ENCODE measurements around the gene ADAMTS6.

The ADAMTS6 gene

GRCh38 chr5:65262096-65262495 is 219.6 kb downstream of the ADAMTS6 start:
- Histone ChIP-seq H3K4me3 (ENCODE audit: insufficient read depth in 1 of 2, low read depth in 1 of 2, low read length in 2 of 2) (no peak overlapping the region), H3K23ac (ENCODE audit: low read length in 2 of 2) (no peak overlapping the region), H2BK5ac (ENCODE audit: low read depth, low read length, poor library complexity, severe bottlenecking) (no peak overlapping the region), H4K8ac (ENCODE audit: low read length) (no peak overlapping the region), H2BK15ac (ENCODE audit: low read depth, poor library complexity, severe bottlenecking) (no peak overlapping the region), H3K27me3 (ENCODE audit: control insufficient read depth in 1 of 2, insufficient read depth in 1 of 2, low read length in 2 of 2) (no peaks in the 10 kb centered on the region), H3K18ac (ENCODE audit: low read depth in 1 of 2, low read length in 2 of 2) (no peak overlapping the region), H2BK120ac (ENCODE audit: low read depth, low read length) (no peak overlapping the region), H3K36me3 (ENCODE audit: control insufficient read depth in 1 of 2, insufficient read depth in 2 of 2, low read depth in 1 of 2, low read length in 2 of 2) (peaks cover 3 to 37% of the 10 kb centered on the region in 2 experiments), H3K14ac (ENCODE audit: low read length in 2 of 2) (no peak overlapping the region), H3K4ac (ENCODE audit: low read depth in 1 of 2, low read length in 2 of 2) (no peak overlapping the region), H2BK12ac (ENCODE audit: low read length in 2 of 2) (no peak overlapping the region), H3K4me1 (ENCODE audit: control insufficient read depth, insufficient read depth, low read depth, low read length) (peaks cover 4% of the 10 kb centered on the region), H4K91ac (ENCODE audit: low read length) (no peak overlapping the region), H3K27ac (ENCODE audit: low read length, poor library complexity, severe bottlenecking) (no peak overlapping the region), H3K4me2 (ENCODE audit: low read length, poor library complexity, severe bottlenecking) (no peak overlapping the region), H3K79me1 (replicated peaks; ENCODE audit: low read length, poor library complexity, severe bottlenecking) (no peaks in the 10 kb centered on the region), H2AFZ (ENCODE audit: low read depth, low read length) (no peak overlapping the region), H2AK5ac (ENCODE audit: low read length, severe bottlenecking) (no peak overlapping the region), H3K9me3 (ENCODE audit: control insufficient read depth, low read length) (no peaks in the 10 kb centered on the region), H3K9ac (ENCODE audit: low read length) (peak overlapping the region; percentile 61)
- WGBS, result 92% methylated on average over 3 of the region's 3 CpGs
- no peak for DNase-seq

DNA sequence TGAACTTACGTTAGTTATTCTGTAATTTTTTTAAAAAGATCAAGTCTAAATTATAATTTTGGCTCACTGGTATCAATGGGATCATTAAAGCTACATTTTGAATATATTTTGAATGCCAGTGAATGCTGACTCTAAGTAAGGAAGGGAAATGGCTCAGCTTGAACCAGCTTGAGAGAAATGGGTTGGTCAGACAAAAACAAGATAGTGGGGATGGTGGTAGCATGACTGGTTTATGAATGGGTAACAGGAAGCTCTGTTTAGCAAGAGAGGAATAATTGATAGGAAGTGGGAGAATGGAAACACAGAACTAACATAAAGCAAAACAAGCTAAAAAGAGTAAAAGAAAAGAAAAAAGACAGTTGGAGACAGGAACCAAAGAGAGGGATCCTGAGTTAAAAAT is 220.2 kb downstream of the ADAMTS6 start:
- no peak overlapping the region for H2AFZ ChIP-seq (ENCODE audit: low read depth, low read length)
- H3K4me1 ChIP-seq (ENCODE audit: control insufficient read depth, insufficient read depth, low read depth, low read length), result peaks cover 4% of the 10 kb centered on the region
- peaks cover 3 to 40% of the 10 kb centered on the region in 2 experiments for H3K36me3 ChIP-seq (ENCODE audit: control insufficient read depth in 1 of 2, insufficient read depth in 2 of 2, low read depth in 1 of 2, low read length in 2 of 2)
- H3K9me3 ChIP-seq (ENCODE audit: control insufficient read depth, low read length), result no peaks in the 10 kb centered on the region
- no peak overlapping the region for H3K23ac ChIP-seq (ENCODE audit: low read length in 2 of 2)
- no peak overlapping the region for H2BK120ac ChIP-seq (ENCODE audit: low read depth, low read length)
- no peak overlapping the region for H3K4me3 ChIP-seq (ENCODE audit: insufficient read depth in 1 of 2, low read depth in 1 of 2, low read length in 2 of 2)
- H2AK5ac ChIP-seq (ENCODE audit: low read length, severe bottlenecking), result no peak overlapping the region
- H3K27me3 ChIP-seq (ENCODE audit: control insufficient read depth in 1 of 2, insufficient read depth in 1 of 2, low read length in 2 of 2), result no peaks in the 10 kb centered on the region
- no peak overlapping the region for H3K9ac ChIP-seq (ENCODE audit: low read length)
- H4K91ac ChIP-seq (ENCODE audit: low read length), result no peak overlapping the region
- no peak overlapping the region for H2BK15ac ChIP-seq (ENCODE audit: low read depth, poor library complexity, severe bottlenecking)
- no peak overlapping the region for H3K18ac ChIP-seq (ENCODE audit: low read depth in 1 of 2, low read length in 2 of 2)
- no peak overlapping the region for H3K4me2 ChIP-seq (ENCODE audit: low read length, poor library complexity, severe bottlenecking)
- H2BK5ac ChIP-seq (ENCODE audit: low read depth, low read length, poor library complexity, severe bottlenecking), result no peak overlapping the region
- H3K79me1 ChIP-seq (replicated peaks; ENCODE audit: low read length, poor library complexity, severe bottlenecking), result no peaks in the 10 kb centered on the region
- H2BK12ac ChIP-seq (ENCODE audit: low read length in 2 of 2), result no peak overlapping the region
- no peak overlapping the region for H4K8ac ChIP-seq (ENCODE audit: low read length)
- DNase-seq, result no peak
- WGBS, result no CpG with 5 or more reads among the region's 1 CpG
- H3K27ac ChIP-seq (ENCODE audit: low read length, poor library complexity, severe bottlenecking), result no peak overlapping the region
- H3K14ac ChIP-seq (ENCODE audit: low read length in 2 of 2), result no peak overlapping the region
- H3K4ac ChIP-seq (ENCODE audit: low read depth in 1 of 2, low read length in 2 of 2), result no peak overlapping the region

DNA sequence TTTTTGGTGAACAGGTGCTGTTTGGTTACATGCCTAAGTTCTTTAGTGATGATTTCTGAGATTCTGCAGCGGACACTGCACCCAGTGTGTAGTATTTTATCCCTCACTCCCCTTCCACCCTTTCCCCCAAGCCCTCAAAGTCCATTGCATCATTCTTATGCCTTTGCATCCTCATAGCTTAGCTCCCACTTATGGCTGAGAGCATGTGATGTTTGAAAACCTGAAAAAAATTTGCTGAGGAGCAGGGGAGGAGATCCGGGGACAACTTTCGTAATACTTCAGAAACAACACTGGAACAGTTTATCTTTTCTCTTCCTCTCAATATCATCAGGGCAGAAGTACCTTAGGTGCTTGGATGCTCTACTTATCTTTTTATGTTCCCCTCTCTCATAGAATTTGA is 226.4 kb downstream of the ADAMTS6 start:
- no peak overlapping the region for H4K8ac ChIP-seq (ENCODE audit: low read length)
- H3K27ac ChIP-seq (ENCODE audit: low read length, poor library complexity, severe bottlenecking), result no peak overlapping the region
- no peaks in the 10 kb centered on the region for H3K4me1 ChIP-seq (ENCODE audit: control insufficient read depth, insufficient read depth, low read depth, low read length)
- DNase-seq, result peak; percentile 33
- H2AK5ac ChIP-seq (ENCODE audit: low read length, severe bottlenecking), result no peak overlapping the region
- H3K18ac ChIP-seq (ENCODE audit: low read depth in 1 of 2, low read length in 2 of 2), result no peak overlapping the region
- H3K4ac ChIP-seq (ENCODE audit: low read depth in 1 of 2, low read length in 2 of 2), result no peak overlapping the region
- H2BK5ac ChIP-seq (ENCODE audit: low read depth, low read length, poor library complexity, severe bottlenecking), result no peak overlapping the region
- no peaks in the 10 kb centered on the region for H3K27me3 ChIP-seq (ENCODE audit: control insufficient read depth in 1 of 2, insufficient read depth in 1 of 2, low read length in 2 of 2)
- peaks cover 3 to 50% of the 10 kb centered on the region in 2 experiments for H3K36me3 ChIP-seq (ENCODE audit: control insufficient read depth in 1 of 2, insufficient read depth in 2 of 2, low read depth in 1 of 2, low read length in 2 of 2)
- 83% methylated on average over 3 of the region's 3 CpGs for WGBS
- no peak overlapping the region for H2BK12ac ChIP-seq (ENCODE audit: low read length in 2 of 2)
- H2AFZ ChIP-seq (ENCODE audit: low read depth, low read length), result no peak overlapping the region
- H3K9me3 ChIP-seq (ENCODE audit: control insufficient read depth, low read length), result no peaks in the 10 kb centered on the region
- no peak overlapping the region for H3K4me3 ChIP-seq (ENCODE audit: insufficient read depth in 1 of 2, low read depth in 1 of 2, low read length in 2 of 2)
- H2BK15ac ChIP-seq (ENCODE audit: low read depth, poor library complexity, severe bottlenecking), result no peak overlapping the region
- no peak overlapping the region for H3K4me2 ChIP-seq (ENCODE audit: low read length, poor library complexity, severe bottlenecking)
- H3K23ac ChIP-seq (ENCODE audit: low read length in 2 of 2), result no peak overlapping the region
- H3K9ac ChIP-seq (ENCODE audit: low read length), result no peak overlapping the region
- no peak overlapping the region for H3K14ac ChIP-seq (ENCODE audit: low read length in 2 of 2)
- H3K79me1 ChIP-seq (replicated peaks; ENCODE audit: low read length, poor library complexity, severe bottlenecking), result no peaks in the 10 kb centered on the region
- H2BK120ac ChIP-seq (ENCODE audit: low read depth, low read length), result no peak overlapping the region
- H4K91ac ChIP-seq (ENCODE audit: low read length), result no peak overlapping the region

- H3K36me3 ChIP-seq (ENCODE audit: control insufficient read depth in 1 of 2, insufficient read depth in 2 of 2, low read depth in 1 of 2, low read length in 2 of 2), result peaks cover 0 to 44% of the 10 kb centered on the region in 2 experiments
- no peak overlapping the region for H4K8ac ChIP-seq (ENCODE audit: low read length)
- H2BK15ac ChIP-seq (ENCODE audit: low read depth, poor library complexity, severe bottlenecking), result no peak overlapping the region
- no peak overlapping the region for H2AK5ac ChIP-seq (ENCODE audit: low read length, severe bottlenecking)
- no peak overlapping the region for H3K23ac ChIP-seq (ENCODE audit: low read length in 2 of 2)
- H2BK12ac ChIP-seq (ENCODE audit: low read length in 2 of 2), result no peak overlapping the region
- no peak overlapping the region for H2BK120ac ChIP-seq (ENCODE audit: low read depth, low read length)
- no peaks in the 10 kb centered on the region for H3K79me1 ChIP-seq (replicated peaks; ENCODE audit: low read length, poor library complexity, severe bottlenecking)
- no peak overlapping the region for H3K18ac ChIP-seq (ENCODE audit: low read depth in 1 of 2, low read length in 2 of 2)
- H3K27me3 ChIP-seq (ENCODE audit: control insufficient read depth in 1 of 2, insufficient read depth in 1 of 2, low read length in 2 of 2), result no peaks in the 10 kb centered on the region
- H3K9ac ChIP-seq (ENCODE audit: low read length), result no peak overlapping the region
- H3K4me2 ChIP-seq (ENCODE audit: low read length, poor library complexity, severe bottlenecking), result no peak overlapping the region
- H3K14ac ChIP-seq (ENCODE audit: low read length in 2 of 2), result no peak overlapping the region
- H3K4me3 ChIP-seq (ENCODE audit: insufficient read depth in 1 of 2, low read depth in 1 of 2, low read length in 2 of 2), result no peak overlapping the region
- WGBS, result 86% methylated on average over 5 of the region's 6 CpGs
- H3K27ac ChIP-seq (ENCODE audit: low read length, poor library complexity, severe bottlenecking), result no peak overlapping the region
- no peak overlapping the region for H2AFZ ChIP-seq (ENCODE audit: low read depth, low read length)
- no peak for DNase-seq
- H3K4ac ChIP-seq (ENCODE audit: low read depth in 1 of 2, low read length in 2 of 2), result no peak overlapping the region
- no peaks in the 10 kb centered on the region for H3K9me3 ChIP-seq (ENCODE audit: control insufficient read depth, low read length)
- no peaks in the 10 kb centered on the region for H3K4me1 ChIP-seq (ENCODE audit: control insufficient read depth, insufficient read depth, low read depth, low read length)
- H2BK5ac ChIP-seq (ENCODE audit: low read depth, low read length, poor library complexity, severe bottlenecking), result no peak overlapping the region
- H4K91ac ChIP-seq (ENCODE audit: low read length), result no peak overlapping the region
These were observed 228.7 kb downstream of the ADAMTS6 start for GRCh38 chr5:65252977-65253376.

Data from mesenchymal stem cell (in vitro differentiated cells and primary cell).